ENCODE results near the gene KDR. TPM values are rescaled to one million over a fixed set of nuclear protein-coding genes. Genes with fewer than 3 reads are reported as not detected.

KDR gene
- total RNA-seq, 1 donor from 2014 or later: 4.2 TPM

- no peak for ATAC-seq
These were observed 3.2 kb downstream of the KDR start for GRCh38 chr4:55122235-55122634.

DNA sequence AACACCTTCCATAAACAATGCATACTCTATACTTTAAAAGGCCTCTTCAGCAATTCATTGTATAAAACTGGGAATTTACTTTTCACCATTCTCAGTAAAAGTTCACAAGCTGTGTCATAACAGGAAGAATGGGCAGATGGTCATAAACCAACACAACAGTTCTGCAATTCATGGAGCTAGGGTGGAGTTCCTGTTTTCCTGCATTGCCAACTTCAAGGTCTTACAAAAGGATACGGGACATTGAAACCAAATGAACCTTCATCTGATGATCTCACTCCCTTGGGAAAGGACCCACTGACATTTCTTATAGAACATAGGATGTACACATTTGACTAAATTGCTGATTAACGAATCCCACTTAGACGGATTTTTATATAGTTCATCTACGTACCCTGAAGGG lies 4.1 kb downstream of the KDR start:
- no peak for ATAC-seq

GRCh38 chr4:55118397-55118796 lies 7.0 kb downstream of the KDR start:
- no peak for ATAC-seq

- ATAC-seq: no peak
These were observed 7.9 kb downstream of the KDR start for GRCh38 chr4:55117511-55117910.

DNA sequence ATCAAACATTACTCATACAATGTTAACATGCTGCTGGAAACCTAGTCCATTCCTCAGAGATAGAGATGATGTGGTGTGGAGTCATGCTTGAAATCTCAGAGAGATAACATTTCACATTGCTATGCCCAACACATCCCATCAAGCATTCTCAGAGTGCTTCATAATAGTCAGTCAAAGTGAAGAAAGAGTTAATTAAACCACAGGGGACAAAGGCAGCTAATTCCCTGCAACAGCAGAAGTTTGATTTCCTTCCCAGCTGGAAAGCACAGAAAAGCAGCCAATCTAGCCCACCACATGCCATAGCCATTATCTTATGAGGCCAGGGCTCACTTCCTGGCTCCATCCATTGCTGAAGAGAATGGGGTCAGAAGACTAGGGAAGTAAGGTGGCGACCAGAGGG lies 8.9 kb downstream of the KDR start:
- ATAC-seq: no peak

GRCh38 chr4:55111601-55112000 lies 13.8 kb downstream of the KDR start:
- ATAC-seq: no peak

DNA sequence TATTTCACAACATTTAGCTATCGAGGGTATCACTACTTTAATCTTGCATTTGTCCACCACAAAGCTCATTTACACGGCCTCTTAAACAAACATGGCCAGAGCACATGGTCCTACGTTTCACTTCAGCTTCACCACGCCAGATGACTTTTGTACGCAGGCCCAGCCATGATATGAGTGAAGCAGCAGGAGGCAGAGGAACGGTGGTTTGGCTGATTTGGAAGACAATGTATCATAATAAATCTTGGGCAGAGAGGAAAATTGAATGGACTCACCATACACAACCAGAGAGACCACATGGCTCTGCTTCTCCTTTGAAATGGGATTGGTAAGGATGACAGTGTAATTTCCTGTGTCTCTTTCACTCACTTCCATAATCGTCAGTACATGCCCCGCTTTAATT lies 15.3 kb downstream of the KDR start:
- no peak for ATAC-seq

- ATAC-seq: no peak
These were observed 18.3 kb downstream of the KDR start for GRCh38 chr4:55107054-55107453.

- no peak for ATAC-seq
These were observed 22.2 kb downstream of the KDR start for GRCh38 chr4:55103224-55103623.

GRCh38 chr4:55099816-55100215 lies 25.6 kb downstream of the KDR start:
- no peak for ATAC-seq

- ATAC-seq: no peak
These were observed 26.8 kb downstream of the KDR start for GRCh38 chr4:55098456-55099204.

GRCh38 chr4:55096619-55097018 lies 28.8 kb downstream of the KDR start:
- ATAC-seq: no peak

GRCh38 chr4:55096045-55096444 lies 29.4 kb downstream of the KDR start:
- ATAC-seq: no peak

GRCh38 chr4:55092504-55092903 lies 32.9 kb downstream of the KDR start:
- ATAC-seq: no peak

- ATAC-seq: no peak
These were observed 35.5 kb downstream of the KDR start for GRCh38 chr4:55089916-55090315.

DNA sequence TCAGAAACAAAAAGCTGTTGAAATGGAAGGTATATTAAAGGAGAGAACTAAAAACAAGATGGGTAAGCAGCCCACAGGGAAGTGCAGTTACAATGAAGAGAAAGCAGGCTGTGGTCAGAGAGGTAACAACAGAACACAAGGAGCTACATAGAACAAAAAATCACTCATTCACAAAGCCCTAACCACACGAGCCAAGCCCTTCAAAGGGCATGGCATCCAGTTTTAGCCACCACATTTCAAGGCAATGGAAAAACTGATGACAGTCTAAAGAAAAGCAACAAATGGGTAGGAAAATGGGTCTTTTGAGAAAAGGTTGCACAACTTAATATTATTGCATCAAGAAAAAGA lies 37.5 kb downstream of the KDR start:
- ATAC-seq: no peak

GRCh38 chr4:55087009-55087912 lies 38.1 kb downstream of the KDR start:
- no peak for ATAC-seq

GRCh38 chr4:55086578-55086977 lies 38.8 kb downstream of the KDR start:
- ATAC-seq: no peak

- ATAC-seq: no peak
These were observed 41.7 kb downstream of the KDR start for GRCh38 chr4:55083735-55084134.

DNA sequence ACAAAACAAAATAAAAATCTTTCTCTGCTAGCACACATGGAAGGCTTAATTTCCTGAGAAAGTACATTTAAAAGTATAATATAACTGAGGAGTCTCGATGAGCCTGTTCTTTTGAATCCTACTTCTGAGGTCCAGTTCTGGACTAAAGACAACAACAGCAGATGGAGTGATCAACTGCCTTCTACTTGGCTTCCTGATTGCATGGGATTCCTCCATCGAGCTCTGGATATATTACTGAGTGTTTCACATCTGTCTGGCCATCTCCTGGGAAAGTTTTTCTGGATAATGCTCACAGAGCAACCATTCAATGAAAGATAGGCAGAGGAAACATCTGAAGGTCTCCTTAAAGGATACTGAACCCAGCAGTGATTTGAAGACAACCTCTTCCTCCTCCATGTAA lies 42.6 kb downstream of the KDR start:
- no peak for ATAC-seq

- ATAC-seq: no peak
These were observed 45.1 kb downstream of the KDR start for GRCh38 chr4:55080174-55080865.

DNA sequence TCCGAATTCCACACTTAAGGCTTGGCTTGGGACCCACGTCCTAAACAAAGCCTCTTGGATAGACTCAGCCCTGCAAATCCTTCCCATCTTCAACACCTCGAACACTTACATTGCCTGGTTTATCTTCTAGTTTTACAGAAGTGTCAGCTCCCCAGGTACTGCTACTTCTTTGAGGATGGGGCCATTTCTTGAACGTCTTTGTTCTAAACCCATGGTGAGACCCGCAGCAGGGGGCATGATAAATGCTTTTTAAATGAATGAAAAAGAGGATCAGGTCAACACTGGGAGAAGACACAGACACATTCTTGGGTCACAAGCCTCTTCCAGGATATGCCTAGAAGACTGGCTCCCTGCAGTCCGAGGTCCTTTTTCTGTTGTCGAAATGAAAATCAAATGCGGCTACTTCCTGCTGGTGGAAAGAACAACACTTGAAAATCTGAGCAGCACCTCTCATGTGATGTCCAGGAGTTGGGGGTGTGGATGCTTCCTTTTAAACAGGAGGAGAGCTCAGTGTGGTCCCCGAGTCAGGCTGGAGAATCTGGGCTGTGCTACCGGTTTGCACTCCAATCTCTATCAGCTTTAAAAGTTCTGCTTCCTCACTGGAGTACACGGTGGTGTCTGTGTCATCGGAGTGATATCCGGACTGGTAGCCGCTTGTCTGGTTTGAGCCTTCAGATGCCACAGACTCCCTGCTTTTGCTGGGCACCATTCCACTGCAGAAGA lies 45.8 kb downstream of the KDR start:
- peak; percentile 36 for ATAC-seq

DNA sequence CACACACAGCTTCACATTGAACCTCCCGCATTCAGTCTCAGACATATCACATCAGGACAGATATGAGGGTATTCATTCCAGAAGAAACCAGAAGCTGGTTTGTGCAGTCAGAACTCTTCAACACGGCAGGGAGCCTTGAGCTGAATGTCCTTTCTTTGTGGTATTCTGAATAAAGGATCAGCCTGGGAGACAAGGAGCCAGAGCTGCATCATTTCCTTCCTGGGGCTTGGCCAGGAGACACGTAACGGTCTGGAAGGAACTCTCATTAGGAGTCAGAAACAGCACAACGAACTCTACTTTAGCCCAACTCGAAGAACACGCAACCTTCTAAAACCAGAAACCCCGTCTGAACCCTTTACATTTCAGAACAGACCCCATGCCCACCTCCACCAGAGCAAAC lies 46.4 kb downstream of the KDR start:
- ATAC-seq: peak; percentile 13

All from esophagus mucosa (tissue), 1 donor.